GM12875 (cell line): Measurements from ENCODE around the gene ATP13A4.

Experiments
- H3K4me3 ChIP-seq: one replicate; pipeline ENCODE4 v1.5.1; 2011; ENCODE audit warnings: low read depth, low read length, control low read depth
- CTCF ChIP-seq: IDR thresholded peaks from 2 replicates; pipeline ENCODE4 v1.5.1; 2011; ENCODE audit warnings: low read depth, mild to moderate bottlenecking, control low read depth, inconsistent platforms, low read length, moderate library complexity, borderline replicate concordance; ENCODE audit not compliant: insufficient read depth

The ATP13A4 gene

DNA sequence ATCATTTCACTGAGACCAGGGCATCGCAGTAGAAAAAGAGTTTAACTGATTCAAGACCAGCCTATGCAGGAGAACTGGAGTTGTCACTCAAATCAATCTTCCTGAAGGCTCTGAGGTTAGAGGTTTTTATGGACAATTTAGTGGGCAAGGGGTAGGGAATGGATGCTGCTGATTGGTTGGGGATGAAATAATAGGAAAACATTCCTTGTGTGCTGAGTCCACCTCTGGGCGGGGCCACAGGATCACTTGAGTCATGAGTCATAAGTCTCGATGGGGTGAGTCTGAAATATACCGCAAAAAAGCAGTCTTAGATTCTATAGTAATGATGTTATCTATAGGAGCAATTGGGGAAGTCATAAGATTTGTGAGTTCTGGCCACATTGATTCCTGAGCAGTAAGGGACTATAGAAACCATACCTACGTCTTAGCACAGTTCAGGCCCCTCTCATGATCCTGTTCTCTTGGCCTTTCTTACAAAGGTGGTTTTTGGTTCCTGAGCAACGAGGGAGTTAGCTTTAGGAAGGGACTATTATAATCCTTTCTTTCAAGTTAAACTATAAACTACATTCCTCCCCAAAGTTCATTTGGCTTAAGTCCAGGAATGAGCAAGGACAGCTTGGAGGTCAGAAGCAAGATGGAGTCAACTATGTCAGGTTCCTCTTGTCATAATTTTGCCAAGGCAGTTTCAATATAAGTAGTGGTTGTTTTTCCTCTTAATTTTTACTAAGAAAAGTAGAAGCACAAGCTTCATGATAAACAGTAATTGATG is 35.6 kb upstream of the ATP13A4 start:
- TF ChIP-seq CTCF = no peak
- no peak overlapping the region for H3K4me3 ChIP-seq

DNA sequence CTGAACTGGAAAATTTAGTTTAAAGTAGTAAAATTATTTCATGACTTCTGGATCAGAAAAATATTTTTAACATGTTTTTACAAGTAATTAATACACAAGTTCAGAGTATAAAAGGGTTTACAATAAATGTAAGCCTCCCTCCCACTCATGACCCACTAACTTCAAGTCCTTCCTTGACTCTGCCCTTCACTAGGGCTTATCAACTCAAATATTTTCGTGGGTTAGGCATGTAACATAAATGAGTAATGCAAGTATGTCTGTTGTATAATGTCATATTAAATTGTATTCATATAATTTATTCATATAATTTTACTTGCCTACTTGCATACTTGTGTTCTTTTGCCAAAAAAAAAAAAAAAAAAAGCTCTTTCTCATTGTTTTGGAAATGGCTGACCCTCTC is 34.9 kb upstream of the ATP13A4 start:
- no peak overlapping the region for H3K4me3 ChIP-seq
- no peak for TF ChIP-seq CTCF

DNA sequence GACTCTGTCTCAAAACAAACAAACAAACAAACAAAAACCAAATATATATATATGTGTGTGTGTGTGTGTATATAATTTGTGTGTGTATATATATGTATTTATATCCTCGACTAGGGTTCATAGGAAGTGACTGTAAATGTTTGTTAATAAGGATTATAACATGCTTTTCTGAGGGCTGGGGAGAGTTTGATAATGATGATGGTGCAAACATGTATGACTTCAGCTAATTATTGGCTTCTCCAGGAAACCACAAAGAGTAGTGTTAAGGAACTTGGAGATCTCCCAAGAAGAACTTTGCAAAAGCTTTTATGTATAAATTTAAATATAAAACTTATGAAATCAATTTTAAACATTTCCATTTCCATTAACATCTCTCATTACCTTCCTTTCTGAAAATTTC is 34.4 kb upstream of the ATP13A4 start:
- H3K4me3 ChIP-seq = no peak overlapping the region
- TF ChIP-seq CTCF = no peak

DNA sequence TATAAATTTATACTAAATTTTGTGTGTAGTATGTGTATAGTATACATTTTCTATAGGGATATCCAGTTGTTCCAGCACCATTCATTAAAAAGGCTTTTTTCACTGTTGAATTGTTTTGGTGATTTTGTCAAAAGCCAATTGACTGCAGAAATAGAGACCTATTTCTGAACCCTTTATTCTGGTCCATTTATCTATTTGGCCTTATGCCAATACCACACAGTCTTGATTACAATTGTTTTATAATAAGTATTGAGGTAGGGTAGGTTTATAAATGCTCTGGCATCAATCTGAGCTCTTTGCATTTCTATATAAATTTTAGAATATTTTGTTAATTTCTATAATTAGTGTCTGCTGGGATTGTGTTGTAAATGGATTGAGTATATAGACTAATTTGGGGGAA is 31.8 kb upstream of the ATP13A4 start:
- no peak overlapping the region for H3K4me3 ChIP-seq
- TF ChIP-seq CTCF = no peak

- TF ChIP-seq CTCF = no peak
- no peak overlapping the region for H3K4me3 ChIP-seq
Observed at GRCh38 chr3:193585530-193585929, 30.8 kb upstream of the ATP13A4 start.

- TF ChIP-seq CTCF = no peak
- no peak overlapping the region for H3K4me3 ChIP-seq
Observed at GRCh38 chr3:193574488-193575070, 19.9 kb upstream of the ATP13A4 start.
